Erythroblast (primary cell): Measurements from ENCODE around the gene GPR107.
A peak's percentile ranks its signal among the peaks of the same experiment; 100 is the strongest.

ENCODE experiments used
- DNase-seq, 2 experiments: peaks; one replicate each; lab custom pipeline; 2025; lab: John Stamatoyannopoulos, UW
- GATA1 ChIP-seq: IDR thresholded peaks from 2 replicates; pipeline ENCODE4 v1.6.1; 2011; ENCODE audit warnings: low read depth, mild to moderate bottlenecking, control low read depth, low read length, moderate library complexity
- POLR2A ChIP-seq: IDR thresholded peaks from 2 replicates; pipeline ENCODE4 v1.6.1; 2011; ENCODE audit warnings: mild to moderate bottlenecking, low read length

GPR107 gene

DNA sequence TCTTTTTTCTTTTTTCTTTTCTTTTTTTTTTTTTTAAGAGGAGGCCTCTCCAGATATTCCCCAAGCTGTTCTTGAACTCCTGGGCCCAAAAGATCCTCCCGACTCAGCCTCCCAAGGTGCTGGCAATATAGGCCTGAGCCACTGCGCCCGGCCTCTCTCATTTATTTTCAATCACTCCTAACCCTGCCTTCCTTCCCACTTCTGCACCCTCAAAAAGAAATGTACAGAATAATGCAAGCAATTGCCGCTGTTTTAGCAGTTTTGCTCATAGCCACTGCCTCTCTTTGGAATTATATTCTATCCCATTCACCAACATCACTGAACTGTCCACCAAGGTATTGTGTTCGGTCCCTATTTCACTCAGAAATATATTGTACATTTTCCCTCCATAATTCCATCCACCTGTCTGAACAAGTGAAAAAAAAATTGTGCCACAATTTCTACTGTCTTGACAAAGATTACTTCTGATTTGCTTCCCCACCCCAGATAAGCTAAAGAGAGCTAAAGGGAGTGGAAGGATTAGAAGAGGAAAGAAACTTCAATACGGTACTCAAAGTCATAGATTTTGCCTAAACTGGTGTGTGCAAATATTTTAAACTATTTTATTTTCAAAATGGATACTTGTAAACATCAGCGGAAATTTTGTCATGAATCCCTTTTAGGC is 12.6 kb upstream of the GPR107 start:
- no peak for DNase-seq
- TF ChIP-seq POLR2A (no peak), GATA1 (no peak)

DNA sequence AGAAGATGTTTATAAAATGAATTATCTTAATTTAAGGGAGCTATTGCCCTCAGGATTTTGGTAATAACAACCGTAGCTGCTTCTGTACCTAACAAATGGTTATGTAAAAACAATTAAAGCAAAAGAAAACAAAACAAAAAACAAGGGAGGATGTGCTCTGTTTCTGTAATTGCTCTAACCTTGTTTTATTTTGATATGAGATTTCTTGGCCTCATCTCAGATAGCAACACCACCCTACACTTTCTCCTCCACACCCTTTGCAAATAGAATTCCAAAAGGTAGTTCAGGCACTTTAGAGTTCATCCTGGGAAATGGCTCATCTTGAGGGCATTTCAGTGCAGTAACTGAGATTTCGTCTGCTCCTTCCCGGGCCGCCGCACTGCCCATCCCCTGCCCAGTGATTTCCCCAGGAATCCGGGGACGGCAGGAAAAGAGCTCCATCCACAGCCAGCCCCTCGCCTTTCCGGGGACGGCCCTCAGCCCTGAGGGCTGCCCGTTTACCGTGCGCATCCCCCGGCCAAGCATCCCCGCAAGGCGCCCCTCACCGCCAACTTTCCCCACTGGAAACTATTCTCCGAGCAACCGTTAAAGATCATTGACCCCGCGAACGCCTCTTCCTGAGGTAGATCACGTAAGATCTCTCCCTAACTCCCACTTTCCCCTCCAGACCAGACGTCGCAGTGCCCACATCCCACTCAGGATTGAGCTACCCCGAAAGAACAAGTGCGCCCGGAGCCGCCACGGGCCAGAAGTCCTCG is 11.9 kb upstream of the GPR107 start:
- TF ChIP-seq POLR2A (no peak), GATA1 (no peak)
- DNase-seq = no peak

DNA sequence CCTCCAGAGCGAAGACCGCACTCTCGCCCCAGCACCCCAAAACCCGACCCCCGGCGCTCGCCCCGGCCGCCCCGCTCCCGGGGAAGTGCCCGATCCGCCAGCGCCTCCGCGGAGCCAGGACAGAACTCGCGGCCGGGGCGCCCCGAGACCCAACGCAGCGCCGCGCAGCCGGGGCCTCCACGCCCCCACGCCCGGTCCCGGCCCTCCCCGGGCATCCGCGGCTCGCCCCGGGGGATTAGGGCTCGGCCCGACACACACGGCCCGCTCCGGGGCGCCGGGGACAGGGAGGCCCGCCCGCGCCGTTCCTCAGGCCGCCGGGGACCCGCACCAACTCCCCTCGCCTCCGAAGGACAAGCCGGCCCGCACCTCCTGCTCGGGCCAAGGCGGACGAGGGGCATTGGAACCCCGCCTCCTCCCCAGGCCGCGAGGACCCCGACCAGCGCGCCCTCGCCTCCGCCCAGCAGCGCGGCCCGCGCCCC is 11.3 kb upstream of the GPR107 start:
- DNase-seq = no peak
- TF ChIP-seq POLR2A (no peak), GATA1 (no peak)

DNA sequence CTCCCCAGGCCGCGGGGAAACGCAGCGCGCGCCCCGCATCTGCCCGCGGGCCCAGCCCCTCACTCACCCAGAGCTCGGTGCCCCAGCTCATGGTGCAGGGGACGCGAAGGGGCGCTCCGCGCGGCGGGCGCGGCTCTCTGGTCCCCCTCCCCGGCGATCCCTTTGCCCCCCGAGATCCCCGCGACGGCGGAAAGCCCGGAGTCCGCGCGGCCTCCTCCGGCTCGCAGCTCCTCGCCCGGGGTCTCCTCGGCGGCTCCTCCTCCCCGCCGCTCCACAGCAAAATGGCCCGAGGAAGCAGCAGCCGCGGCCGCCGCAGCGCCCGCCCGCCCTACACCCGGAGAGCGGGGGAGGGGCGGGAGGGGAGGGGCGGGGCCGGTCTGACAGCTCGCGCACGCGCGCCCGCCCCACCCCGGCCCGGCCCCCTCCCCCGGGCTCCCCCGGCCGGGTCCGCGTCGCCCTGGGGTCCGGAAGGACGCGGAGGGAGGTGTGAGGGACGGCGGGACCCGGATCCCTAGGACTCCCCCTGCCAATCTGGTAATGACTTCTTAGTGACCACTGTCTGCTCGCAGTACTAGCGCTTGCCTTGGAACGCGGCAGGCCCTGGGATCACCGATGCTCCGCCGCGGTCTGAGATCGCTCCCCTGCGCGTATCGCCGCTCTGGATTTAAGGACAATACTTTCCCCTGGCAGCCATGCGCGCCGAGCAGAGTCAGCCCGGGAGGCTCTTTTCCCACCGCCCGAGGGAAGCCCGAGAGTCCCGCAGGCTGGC is 10.6 kb upstream of the GPR107 start, which contains the start of gene FNBP1:
Gene FNBP1 (minus strand): TSS at position 305 of the 769 bp plus-strand sequence. CDS start 214 bp downstream, at position 91.
- peak; percentile 60 to 61 for DNase-seq
- no peak for TF ChIP-seq POLR2A
- TF ChIP-seq GATA1 = no peak

DNA sequence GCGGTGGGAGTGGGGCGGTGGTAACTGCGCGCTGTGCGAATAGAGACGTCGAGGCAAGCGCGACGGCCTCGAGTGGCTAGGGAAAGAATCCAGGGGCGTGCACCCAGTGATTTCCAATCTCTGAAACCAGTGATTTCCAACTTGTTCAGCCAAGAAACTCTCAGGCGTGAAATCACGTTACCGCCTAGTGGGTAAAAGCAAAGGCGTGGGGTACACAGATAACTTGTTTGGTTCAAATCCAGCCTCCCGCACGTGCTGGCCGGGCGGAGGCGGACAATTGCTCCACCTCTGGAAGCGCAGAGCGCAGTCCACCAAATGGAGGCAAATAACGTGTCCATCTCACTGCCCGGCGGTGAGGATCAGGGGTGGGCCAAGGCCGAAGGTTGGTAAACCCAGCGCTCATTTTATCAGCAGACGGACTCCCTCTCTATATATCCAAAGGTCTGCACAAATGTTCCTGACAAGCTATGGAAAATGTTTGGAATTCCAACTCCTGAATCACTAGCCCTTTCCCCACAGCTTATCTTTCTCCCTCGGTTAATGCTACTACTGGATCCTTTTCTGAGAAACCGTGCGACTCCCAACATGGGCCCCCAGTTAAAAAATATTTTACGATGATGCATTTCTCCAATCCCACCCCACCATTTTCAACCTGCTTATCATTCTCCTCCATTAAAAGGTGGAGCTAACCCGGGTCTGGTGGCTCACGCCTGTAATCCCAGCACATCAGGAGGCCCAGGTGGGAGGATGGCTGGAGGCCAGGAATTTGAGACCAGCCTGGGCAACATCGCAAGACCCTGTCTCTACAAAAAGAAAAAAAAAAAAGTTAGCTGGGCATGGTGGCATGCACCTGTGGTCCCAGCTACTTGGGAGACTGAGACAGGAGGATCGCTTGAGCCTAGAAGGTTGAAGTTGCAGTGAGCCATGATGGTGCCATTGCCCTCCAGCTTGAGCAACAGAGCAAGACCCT is 9.8 kb upstream of the GPR107 start:
- peak; percentile 39 to 55 for DNase-seq
- TF ChIP-seq GATA1 = no peak
- no peak for TF ChIP-seq POLR2A

DNA sequence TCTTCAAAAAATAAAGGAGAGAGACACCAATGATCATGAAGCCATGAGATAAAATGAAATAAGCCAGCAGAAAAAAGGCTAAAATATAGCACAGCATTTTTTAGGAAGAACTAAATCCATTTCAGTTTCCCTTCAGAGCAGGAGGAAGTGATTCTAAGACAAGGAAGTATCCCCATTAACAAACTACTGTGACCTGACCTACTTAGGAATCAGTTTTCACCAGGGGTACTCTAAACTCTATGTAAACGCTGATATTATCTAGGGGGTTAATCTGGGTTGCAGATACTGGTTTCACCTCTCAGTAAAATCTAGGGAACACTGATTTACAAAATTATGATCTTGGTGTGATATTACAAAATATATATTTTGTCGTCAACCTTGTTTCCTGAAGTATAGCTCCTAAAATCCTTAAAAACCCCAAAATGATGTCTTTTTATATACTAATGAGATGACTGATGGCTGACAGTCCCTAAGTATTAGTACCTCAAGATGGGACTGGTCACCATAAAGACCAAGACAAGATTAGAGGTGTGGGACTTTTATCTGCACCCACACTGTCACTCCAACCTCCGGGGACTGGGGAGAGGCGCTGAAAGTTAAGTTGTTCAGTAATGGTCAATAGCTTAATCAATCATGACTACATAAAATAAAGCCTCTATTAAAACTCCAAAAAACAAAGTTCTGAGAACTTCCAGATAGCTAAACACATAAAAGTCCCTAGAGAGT is 7.8 kb upstream of the GPR107 start:
- TF ChIP-seq GATA1 = no peak
- TF ChIP-seq POLR2A = no peak
- no peak for DNase-seq

DNA sequence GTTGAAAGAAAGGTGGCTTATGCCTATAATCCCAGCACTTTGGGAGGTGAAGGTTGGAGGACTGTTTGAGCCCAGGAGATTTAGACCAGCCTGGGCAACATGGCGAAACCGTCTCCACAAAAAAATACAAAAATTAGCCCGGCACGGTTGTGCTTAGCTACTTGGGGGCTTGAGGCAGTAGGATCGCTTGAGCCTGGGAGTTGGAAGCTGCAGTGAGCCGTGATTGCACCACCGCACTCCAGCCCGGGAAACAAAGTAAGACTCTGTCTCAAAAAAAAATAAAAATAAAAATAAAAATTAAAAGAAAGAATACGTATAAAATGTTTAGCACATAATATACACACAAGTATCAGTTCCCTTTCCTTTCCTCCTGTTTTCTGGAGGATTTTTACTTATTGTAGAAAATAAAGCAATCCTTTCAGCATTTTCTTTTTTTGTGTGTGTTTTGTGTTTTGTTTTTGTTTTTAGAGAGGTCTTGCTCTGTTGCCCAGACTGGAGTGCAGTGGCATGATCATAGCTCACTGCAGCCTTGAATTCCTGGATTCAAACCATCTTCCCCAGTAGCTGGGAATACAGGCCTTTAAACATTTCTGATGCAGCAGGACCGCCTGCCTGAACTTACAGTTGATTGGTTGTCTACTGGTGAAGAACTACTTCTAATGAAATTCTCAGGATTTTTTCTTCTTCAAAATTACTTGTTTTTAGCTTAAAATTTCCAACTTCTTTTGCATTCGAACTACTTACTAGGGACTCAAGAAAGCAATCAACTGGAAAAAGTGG is 4.1 kb upstream of the GPR107 start:
- no peak for TF ChIP-seq GATA1
- no peak for TF ChIP-seq POLR2A
- DNase-seq = no peak

DNA sequence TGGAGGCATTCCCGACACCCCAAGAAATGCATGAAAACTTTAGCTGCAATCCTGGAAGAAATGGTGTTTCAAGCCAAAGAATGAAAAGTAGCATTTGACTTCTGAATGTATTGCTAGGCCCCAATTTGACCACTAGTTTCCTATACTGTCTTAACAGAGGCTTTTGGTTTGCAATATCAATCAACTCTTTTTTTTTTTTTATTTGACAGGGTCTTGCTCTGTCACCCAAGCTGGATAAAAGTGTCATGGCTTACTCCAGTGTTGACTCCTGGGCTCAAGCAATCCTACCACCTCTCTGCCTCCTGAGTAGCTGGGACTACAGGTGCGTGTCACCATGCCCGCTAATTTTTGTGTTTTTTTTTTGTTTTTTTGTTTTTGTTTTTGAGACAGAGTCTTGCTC is 3.2 kb upstream of the GPR107 start:
- no peak for TF ChIP-seq POLR2A
- TF ChIP-seq GATA1 = no peak
- no peak for DNase-seq

DNA sequence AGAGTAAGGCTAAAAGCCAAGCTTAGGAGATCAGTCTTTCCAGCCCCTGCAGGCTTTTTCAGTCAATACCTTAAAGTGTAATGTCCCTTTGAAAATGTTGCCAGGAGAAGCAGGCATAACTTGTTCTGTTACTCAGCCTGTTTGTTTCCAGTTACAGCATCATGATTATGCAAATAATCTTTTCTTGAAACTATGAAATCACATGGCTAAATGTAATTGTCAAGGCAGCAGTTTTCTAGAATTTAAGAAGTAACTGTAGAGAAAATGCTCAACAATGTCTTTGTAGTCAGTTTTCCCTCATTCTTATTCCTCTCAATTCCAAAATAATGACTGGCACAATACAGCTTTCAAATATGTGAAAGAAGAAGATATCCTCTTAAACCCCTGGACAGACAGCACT is 1.9 kb upstream of the GPR107 start:
- no peak for TF ChIP-seq POLR2A
- no peak for TF ChIP-seq GATA1
- no peak for DNase-seq

DNA sequence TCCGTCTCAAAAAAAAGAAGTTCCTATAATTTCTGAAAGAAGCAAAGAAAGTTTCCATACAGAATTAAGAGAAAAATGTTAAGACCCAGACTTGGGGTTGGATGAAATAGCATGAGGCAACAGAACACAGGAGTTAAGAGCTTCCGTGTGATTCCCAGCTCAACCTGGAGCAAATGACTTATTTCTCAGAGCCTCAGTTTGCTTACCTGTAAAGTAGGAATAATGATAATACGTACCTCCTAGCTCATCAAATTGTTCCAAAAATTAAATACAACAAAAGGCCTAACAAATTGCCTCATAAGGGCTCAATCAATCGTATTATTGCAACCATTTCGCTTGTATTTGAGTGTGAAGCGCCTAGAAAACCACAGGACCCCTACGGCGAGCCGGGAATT is 600 bp upstream of the GPR107 start:
- no peak for DNase-seq

DNA sequence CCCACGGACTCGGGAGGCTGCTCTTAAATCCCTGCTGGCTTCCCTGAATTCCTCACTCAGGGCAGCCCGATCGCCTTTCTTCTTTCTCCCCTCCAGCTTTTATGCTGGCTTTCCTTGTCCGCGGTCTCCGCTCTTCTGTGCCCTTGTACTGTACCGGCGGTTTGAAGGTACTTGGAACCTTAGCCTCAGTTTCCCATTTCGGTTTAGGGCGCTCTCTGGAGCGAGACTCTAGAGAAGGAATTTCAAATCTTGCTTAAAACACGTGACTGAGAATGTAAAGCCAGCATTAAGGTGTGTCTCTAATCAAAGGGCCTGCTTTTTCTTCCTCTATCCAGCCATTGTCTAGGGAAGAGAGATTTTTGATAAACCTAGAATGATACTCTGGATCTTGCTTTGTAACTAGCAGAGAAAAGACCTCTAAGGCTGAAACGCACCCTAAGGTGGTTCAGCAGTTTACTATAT is 650 bp downstream of the GPR107 start:
- TF ChIP-seq GATA1 (no peak), POLR2A (no peak)

More for the DNA sequence above, 600 bp upstream of the GPR107 start:
- TF ChIP-seq GATA1 = no peak
- no peak for TF ChIP-seq POLR2A

DNA sequence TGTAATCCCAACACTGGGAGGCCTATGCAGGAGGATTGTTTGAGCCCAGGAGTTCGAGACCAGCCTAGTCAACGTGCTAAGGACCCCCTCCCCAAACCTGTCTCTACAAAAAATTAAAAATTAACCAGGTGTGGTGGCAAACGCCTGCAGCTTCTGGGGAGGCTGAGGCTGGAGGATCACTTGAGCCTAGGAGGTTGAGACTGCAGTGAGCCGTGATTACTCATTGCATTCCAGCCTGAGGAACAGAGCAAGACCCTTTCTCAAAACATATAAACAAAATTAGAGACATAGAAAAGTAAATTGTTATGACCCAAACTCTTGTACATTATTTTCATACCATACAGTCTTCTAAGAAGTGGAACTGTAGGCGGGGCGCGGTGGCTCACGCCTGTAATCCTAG is 1.1 kb downstream of the GPR107 start:
- TF ChIP-seq POLR2A (no peak), GATA1 (no peak)
- no peak for DNase-seq

More for the DNA sequence above, 650 bp downstream of the GPR107 start:
- DNase-seq = no peak
